Peyer's patch (tissue), 4 donors: ENCODE results near the gene KIF26B. TPM values are rescaled to one million over a fixed set of nuclear protein-coding genes. Genes with fewer than 3 reads are reported as not detected.

Source experiments
- DNase-seq, 3 donors: peaks; one replicate each; pipeline ENCODE4 v3.0.0-alpha.2; 2017 to 2019
- H3K27ac ChIP-seq, 4 donors: fragments of 200-600 bp; sonication (generic); one replicate each; pipeline ENCODE4 v1.5.1; 2016 to 2019
- H3K27me3 ChIP-seq, 2 donors: fragments of 200-600 bp; sonication (generic); one replicate each; pipeline ENCODE4 v1.5.1; 2019
- H3K36me3 ChIP-seq, 3 donors: fragments of 200-600 bp; sonication (generic); one replicate each; pipeline ENCODE4 v1.5.1; 2016 to 2019
- H3K4me1 ChIP-seq, 4 donors: fragments of 200-600 bp; sonication (generic); one replicate each; pipeline ENCODE4 v1.5.1; 2016 to 2019
- H3K4me3 ChIP-seq, 4 donors: fragments of 200-600 bp; sonication (generic); 1 replicate in 3 of 4; 2 replicates in 1 of 4; pipeline ENCODE4 v1.5.1; 2016 to 2019; ENCODE audit warnings: mild to moderate bottlenecking in 1 of 4
- H3K9me3 ChIP-seq, 4 donors: fragments of 200-600 bp; sonication (generic); one replicate each; pipeline ENCODE4 v1.5.1; 2016 to 2019; ENCODE audit warnings: mild to moderate bottlenecking in 1 of 4
- POLR2A ChIP-seq, 2 donors: fragments of 450-650 bp; IDR thresholded peaks; one replicate each; pipeline ENCODE4 v1.5.1; 2017; ENCODE audit warnings: antibody characterized with exemption in 2 of 2, mild to moderate bottlenecking in 2 of 2, moderate library complexity in 2 of 2
- total RNA-seq, 4 donors: library from RNA; depleted of rRNA; stranded (reverse); fragments of >200 nt; gene quantifications; one replicate each; pipeline ENCODE4 v1.1.0, GENCODE V29; 2016
- TF ChIP-seq, protein P1 (sequence below), 6 experiments: fragments of 450-650 bp in 4 of 6; fragments of 200-600 bp in 2 of 6; sonication (generic) in 1 of 6; IDR thresholded peaks; one replicate each; pipeline ENCODE4 v1.5.1; 2017 to 2019; ENCODE audit warnings: antibody characterized with exemption in 6 of 6, mild to moderate bottlenecking in 3 of 6, moderate library complexity in 1 of 6

KIF26B gene
- total RNA-seq, 4 donors from 2014 or later: 0.70 to 1.6 (median 1.1) TPM

DNA sequence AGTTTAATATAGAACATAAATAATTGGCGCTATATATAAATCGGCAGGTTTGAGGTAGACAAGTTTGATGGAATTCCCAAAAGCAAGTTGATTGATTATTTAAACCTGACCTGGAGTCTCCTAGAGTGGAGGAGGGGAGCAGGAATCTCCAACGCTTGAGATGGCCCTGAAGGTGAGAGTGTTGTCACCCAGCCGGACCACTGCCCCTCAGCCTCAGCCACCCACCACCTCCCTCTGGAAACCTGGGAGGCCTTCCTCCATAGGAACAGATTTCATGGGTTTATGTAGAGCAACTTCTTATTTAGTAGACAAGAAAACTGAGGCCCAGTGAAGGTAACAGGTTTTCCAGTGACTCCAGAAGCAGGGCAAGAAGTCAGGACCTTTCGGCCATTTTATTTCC, 389.5 kb downstream of the KIF26B start:
- TF ChIP-seq POLR2A (IDR thresholded peaks at IDR 0.05): no peak
- TF ChIP-seq, protein P1, sequence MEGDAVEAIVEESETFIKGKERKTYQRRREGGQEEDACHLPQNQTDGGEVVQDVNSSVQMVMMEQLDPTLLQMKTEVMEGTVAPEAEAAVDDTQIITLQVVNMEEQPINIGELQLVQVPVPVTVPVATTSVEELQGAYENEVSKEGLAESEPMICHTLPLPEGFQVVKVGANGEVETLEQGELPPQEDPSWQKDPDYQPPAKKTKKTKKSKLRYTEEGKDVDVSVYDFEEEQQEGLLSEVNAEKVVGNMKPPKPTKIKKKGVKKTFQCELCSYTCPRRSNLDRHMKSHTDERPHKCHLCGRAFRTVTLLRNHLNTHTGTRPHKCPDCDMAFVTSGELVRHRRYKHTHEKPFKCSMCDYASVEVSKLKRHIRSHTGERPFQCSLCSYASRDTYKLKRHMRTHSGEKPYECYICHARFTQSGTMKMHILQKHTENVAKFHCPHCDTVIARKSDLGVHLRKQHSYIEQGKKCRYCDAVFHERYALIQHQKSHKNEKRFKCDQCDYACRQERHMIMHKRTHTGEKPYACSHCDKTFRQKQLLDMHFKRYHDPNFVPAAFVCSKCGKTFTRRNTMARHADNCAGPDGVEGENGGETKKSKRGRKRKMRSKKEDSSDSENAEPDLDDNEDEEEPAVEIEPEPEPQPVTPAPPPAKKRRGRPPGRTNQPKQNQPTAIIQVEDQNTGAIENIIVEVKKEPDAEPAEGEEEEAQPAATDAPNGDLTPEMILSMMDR (IDR thresholded peaks at IDR 0.05): no peak
- no peaks in the 10 kb centered on the region for H3K36me3 ChIP-seq
- no peaks in the 10 kb centered on the region for H3K4me1 ChIP-seq
- no peaks in the 10 kb centered on the region for H3K9me3 ChIP-seq
- no peak overlapping the region for H3K27ac ChIP-seq
- no peaks in the 10 kb centered on the region for H3K27me3 ChIP-seq
- DNase-seq: no peak
- no peak overlapping the region for H3K4me3 ChIP-seq

DNA sequence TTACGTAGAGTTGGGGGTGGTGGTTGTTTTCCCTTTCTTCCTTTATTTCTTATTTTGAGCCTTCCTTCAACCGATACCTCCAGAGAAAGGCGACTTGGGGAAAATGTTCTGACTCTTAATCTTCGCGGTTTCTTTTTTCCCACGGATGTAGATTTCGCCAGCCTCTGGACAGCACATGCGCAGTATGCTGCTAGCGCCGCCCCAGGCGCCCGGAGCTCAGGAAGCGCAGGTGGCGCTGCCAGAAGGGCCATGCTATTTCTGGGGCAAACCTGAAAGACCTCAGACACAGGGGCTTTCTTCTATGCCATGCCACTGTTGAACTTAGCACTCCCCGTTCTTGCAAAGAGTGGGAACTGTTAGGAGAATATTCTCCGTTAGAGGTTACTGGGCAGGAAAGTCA, 392.1 kb downstream of the KIF26B start:
- Histone ChIP-seq H3K36me3 (no peaks in the 10 kb centered on the region), H3K4me3 (no peak overlapping the region)
- no peak for DNase-seq

DNA sequence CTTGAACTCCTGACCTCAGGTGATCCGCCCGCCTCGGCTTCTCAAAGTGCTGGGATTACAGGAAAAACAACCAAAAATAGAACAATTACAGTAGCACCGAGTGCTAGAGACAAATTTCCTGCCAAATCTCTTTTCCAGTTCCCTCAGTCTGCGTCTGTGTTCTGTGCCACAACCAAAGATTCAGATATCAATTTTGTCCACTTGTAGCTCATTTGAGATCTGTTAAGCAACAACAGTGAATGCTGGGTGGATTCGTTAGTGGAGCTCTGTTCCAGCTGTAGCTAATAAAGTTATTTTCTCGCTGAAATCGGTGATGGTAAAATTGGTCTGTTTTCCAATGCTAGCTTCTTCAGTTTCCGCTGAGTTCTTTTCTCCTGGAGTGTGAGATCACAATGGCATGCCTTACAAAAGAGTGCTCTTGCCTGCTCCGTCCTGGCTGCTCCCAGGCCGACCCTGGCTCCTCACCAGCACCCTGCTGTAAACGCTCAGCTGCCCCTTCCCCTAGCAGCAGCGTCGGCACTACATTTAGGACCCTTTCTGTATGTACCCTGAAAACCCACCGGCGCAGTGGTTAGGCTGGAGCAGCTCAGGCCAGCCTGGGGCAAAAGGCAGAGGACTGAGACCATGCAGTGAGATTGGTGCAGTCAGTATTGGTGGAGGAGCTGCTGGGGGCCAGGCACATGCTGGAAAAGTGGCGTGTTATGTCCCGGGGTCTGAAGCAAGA, 395.4 kb downstream of the KIF26B start:
- Histone ChIP-seq H3K27ac (no peak overlapping the region), H3K4me1 (no peaks in the 10 kb centered on the region), H3K36me3 (no peaks in the 10 kb centered on the region), H3K9me3 (no peaks in the 10 kb centered on the region), H3K4me3 (no peak overlapping the region), H3K27me3 (no peaks in the 10 kb centered on the region)
- DNase-seq: no peak
- TF ChIP-seq, protein P1 (IDR thresholded peaks at IDR 0.05): no peak
- TF ChIP-seq POLR2A (IDR thresholded peaks at IDR 0.05): no peak

More for the DNA sequence above, 392.1 kb downstream of the KIF26B start:
- Histone ChIP-seq H3K4me1 (no peaks in the 10 kb centered on the region), H3K27ac (no peak overlapping the region), H3K27me3 (no peaks in the 10 kb centered on the region), H3K9me3 (no peaks in the 10 kb centered on the region)
- TF ChIP-seq, protein P1 (IDR thresholded peaks at IDR 0.05): no peak
- TF ChIP-seq POLR2A (IDR thresholded peaks at IDR 0.05): no peak

DNA sequence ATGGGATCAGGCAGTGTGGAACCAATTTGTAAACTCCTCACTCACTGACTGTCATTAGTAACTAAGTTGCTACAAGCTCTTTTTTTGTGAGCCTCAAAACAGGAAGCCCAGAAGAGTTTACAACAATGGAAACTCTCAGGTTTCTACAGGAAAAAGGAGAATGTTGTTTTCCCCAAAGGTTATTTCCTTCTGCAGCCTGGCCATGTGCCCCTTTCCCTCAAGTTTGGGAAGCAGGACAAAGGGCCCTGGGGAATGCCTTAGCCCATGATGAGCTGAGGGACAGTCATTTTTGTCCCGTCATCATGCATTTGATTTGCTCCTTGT, 395.9 kb downstream of the KIF26B start:
- H3K27me3 ChIP-seq: no peaks in the 10 kb centered on the region
- no peaks in the 10 kb centered on the region for H3K36me3 ChIP-seq
- no peak overlapping the region for H3K4me3 ChIP-seq
- H3K9me3 ChIP-seq: no peaks in the 10 kb centered on the region
- TF ChIP-seq POLR2A (IDR thresholded peaks at IDR 0.05): no peak
- TF ChIP-seq, protein P1 (IDR thresholded peaks at IDR 0.05): no peak
- DNase-seq: no peak
- H3K27ac ChIP-seq: no peak overlapping the region
- no peaks in the 10 kb centered on the region for H3K4me1 ChIP-seq

DNA sequence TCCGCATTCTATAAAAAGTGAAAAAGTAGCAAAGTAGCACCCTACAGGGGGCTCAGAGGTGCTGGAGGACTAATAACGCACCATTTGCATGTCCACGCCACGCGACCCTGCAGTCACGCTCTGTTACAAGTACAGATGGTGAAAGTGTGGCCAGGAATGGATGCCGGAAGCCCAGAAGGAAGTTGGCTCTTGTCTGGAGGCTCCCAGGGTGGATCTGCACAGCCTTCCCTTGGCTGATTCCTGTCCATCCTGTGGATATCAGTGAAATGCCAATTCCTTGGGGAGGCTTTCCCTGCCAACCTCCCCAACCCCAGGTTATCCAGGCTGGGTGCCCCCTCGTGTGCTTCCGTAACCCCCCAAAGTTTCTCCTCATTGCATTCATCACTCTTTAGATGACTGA, 396.8 kb downstream of the KIF26B start:
- DNase-seq: no peak
- TF ChIP-seq, protein P1 (IDR thresholded peaks at IDR 0.05): no peak
- TF ChIP-seq POLR2A (IDR thresholded peaks at IDR 0.05): no peak
- H3K4me1 ChIP-seq: no peaks in the 10 kb centered on the region

DNA sequence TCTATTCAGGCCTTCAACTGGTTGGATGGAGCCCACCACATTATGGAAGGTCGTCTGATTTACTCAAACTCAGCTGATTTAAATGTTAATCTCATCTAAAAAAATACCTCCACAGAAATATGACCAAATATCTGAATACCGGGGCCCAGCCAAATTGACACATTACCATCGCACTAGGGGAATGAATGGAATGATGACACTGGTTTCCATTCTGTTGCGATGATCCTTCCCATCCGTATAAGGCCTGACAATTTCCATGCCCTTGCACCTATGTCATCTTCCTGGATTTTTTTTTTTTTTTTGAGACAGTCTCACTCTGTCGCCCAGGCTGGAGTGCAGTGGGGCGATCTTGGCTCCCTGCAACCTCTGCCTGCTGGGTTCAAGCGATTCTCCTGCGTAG, 397.5 kb downstream of the KIF26B start:
- H3K36me3 ChIP-seq: no peaks in the 10 kb centered on the region
- H3K9me3 ChIP-seq: no peaks in the 10 kb centered on the region
- no peaks in the 10 kb centered on the region for H3K4me1 ChIP-seq
- no peaks in the 10 kb centered on the region for H3K27me3 ChIP-seq
- no peak for TF ChIP-seq POLR2A (IDR thresholded peaks at IDR 0.05)
- TF ChIP-seq, protein P1 (IDR thresholded peaks at IDR 0.05): no peak
- no peak overlapping the region for H3K4me3 ChIP-seq
- H3K27ac ChIP-seq: no peak overlapping the region
- DNase-seq: no peak

More for the DNA sequence above, 396.8 kb downstream of the KIF26B start:
- H3K27me3 ChIP-seq: no peaks in the 10 kb centered on the region
- H3K4me3 ChIP-seq: no peak overlapping the region
- no peak overlapping the region for H3K27ac ChIP-seq
- no peaks in the 10 kb centered on the region for H3K9me3 ChIP-seq
- H3K36me3 ChIP-seq: no peaks in the 10 kb centered on the region
